Activated CD8-positive, alpha-beta memory T cell treated with anti-CD3 and anti-CD28 coated beads for 48 hours (primary cell): ENCODE results near the gene TICRR.
A peak's percentile ranks its signal among the peaks of the same experiment; 100 is the strongest.

Experiments used
- DNase-seq, 3 experiments: peaks; one replicate each; pipeline ENCODE4 v3.0.0-alpha.2; 2020; ENCODE audit warnings: low read depth in 2 of 3, low spot score in 2 of 3

Gene TICRR

DNA sequence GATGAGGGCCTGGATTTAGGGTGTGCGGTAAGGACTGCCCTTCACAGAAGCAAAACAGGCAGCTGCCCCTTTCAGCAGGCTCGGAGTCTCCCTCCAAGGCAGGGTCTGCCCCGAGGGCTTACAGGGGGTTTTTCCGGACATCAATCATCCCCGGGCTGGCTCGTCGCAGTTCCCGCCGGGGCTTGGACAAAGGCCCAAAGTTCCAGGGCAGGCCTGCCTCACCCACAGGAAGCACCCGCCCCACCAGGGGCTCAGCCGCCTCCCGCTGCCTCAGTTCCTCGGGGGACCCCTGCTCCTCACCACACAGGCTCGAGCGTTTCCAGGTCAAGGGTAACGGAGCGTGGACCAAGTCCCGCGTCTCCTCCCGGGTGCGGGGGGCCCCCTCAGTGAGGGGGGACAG, 53.0 kb downstream of the TICRR start:
- no peak for DNase-seq

DNA sequence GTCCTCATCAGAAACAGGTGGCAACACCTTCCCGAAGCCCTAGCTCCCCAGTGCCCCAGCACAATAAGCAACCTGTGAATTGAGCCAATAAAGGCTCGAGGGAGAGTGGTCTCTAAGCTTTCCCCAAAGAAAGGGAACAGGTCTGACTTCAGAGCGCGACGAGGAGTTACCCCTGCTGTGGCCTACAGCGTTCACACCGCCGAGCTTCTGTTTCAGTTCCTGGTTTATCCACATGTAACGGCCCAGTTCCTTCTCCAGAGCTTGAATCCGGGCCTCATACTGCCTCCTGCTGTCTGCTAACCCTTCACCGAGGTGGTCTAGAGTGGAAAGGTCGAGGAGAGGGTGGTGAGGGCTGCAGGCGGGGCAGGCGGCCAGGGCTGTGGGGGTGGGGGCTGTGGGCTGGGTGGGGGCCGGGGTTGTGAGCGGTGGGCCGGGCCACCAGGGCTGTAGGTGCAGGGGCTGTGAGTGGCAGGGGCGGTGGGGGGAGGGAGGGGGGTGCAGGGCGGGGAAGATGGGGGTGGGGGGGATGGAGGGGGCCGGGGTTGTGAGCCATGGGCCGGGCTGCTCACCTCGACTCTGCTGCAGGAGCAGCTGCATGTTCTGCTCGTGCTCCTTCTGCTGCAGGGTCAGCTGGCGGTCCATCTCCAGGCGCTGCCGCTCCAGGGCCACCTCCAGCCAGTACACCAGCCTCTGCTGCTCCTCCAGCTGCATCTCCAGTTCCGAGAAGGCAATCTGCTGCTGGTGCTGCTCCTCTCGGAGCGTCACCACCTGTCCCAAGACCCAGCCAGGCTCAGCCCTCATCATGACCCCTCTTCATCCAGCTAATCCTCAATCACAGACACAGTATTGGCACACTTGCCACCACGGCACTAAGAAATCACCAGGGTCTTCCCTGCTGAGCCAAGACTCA, 53.8 kb downstream of the TICRR start:
- DNase-seq = no peak

DNA sequence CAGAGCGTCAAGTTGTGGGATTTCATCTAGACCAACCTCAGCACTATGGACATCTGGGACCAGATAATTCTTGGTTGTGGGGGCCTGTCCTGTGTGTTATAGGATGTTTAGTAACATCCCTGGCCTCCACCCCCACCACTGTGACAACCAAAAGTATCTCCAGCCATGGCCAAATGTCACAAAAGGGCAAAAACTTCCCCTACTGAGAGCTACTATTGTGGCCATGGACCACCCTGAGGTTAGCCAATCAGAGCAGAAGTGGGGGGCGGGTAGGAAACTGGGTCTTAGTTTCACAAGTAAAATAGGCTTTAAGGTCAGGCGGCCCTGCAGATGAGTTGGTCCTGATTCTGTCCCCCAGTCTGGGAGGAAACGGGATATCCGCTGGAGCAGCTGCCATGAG, 54.6 kb downstream of the TICRR start:
- no peak for DNase-seq

DNA sequence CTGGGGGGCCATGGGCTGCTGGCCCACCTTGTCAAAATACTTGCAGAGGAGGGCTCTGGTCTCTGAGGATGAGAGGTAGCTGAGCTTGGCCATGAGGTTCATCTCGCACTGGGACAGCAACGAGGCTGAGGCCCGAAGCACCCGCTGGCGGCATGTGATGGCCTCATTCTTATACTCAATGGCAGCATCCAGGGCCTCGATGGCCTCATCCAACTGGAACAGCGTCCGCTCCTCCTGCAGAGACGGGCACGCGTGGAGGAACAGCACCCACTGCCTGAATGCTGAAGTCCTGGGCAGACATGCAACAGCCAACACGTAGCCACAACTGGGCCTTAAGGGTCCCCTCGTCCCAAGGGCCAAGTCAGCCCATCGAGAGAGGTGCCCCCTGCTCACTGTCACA, 55.0 kb downstream of the TICRR start:
- DNase-seq = no peak

DNA sequence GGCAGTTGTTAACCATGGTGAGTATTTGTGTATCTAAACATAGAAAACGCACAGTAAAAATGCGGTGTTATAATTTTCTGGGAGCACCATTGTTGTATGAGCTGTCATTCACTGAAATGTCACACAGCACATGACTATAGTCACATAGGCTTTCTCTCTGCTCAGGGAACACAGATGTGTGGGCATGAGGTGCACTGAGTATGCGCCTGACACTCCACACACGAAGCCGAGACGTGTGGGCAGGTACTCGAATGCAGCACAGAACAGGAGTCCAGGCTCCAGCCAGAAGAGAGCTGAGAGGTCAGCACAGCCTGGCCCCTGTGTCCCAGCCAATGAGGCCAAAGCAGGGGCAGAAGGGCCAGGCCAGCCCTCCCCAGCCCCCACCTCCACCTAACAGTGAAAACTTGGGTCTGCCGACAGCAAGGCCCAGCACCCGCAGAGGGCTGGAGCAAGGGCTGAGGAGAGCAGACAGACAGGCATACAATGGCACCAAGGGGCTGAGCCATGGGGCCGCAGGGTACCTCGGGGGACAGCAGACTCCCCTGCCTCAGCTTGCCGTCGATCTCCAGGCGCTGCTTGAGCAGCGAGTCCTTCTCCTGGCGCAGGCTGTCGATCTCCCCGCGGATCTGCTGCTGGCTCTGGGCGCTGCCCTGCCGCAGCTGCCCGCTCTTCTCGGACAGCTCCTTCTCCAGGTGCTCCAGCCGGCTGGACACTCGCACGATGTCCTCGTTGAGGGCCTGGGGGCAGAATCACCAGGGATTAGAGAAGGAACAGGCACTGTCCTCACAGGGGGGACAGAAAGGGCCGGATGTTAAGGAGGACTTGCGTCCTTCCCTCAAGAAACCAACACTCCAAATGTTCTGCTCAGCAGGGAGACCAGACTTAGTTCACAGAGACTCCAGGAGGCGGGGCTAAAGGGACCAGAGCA, 56.0 kb downstream of the TICRR start:
- DNase-seq = no peak

DNA sequence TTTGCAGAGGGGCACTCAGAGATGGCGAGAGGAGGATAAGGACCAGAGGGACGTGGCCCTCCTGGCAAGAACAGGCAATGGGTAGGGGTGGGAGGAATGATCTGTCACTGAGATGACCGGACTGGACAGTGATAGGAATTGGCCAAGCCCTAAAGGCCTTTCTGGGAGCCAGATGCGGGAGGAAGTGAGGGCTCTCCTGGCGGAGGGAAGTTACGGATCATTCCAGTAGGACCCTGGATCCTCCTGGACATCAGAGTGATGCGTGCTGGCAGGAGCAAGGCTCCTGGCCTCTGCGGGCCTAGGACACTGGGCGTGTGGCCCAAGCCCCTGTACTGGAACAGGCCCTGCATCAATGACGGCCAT, 56.6 kb downstream of the TICRR start:
- no peak for DNase-seq

DNA sequence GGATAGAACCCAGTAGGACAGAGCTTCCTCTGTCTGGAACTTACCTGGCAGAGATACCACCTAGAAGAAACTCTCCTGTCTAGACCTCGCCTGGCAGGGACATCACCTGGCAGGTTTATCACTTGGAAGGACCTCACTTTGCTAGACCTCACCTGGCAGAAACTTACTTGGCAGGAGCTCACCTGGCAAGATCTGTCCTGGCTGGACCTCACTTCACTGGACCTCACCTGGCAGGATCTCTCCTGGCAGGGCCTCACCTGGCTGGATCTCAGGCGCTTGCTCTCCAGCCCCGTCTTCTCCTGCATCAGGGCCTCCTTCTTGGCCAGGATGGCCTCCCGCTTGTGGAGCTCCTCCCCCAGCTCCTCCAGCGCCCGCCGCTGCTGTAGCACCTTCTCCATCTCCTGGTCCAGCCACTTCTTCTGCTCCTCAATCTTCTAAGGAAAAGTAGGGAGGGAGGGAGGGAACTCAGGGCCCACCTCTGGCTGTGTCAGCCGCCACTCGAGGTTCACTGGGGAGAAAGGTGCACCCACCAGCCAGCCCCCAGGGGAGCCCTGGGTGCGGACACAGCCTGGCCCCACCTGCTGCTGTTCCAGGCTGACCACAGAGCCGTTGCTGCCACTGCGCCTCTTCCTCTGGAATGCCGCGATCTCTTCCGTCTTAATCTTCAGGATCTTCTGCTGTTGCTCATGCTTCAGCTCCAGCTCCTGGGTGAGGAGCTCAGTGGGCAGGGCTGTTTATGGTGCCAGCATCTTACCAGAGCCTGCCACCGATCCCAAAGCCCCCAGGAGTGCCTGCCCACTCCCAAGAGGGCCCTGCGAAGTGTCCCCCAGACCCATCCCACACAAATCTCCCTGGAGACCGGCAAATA, 57.5 kb downstream of the TICRR start:
- DNase-seq = no peak

DNA sequence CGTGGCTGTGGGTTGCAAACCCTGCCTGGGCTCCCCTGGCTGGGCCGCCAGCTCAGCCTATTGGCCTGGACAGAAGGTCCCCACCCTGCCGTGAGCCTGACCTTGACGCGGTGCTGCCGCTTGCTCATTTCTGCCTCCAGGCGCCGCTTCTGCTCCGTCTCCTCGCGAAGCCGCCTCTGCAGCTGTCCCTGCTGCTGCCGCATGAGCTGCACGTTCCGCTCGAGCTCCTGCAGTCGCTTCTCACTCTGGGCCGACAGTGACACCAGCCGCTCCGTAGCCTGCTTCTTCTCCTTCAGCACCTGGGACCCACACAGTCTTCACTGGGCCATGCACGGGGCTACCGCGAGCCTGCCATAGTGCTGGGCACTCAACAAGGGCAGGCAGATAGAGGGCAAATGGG, 58.3 kb downstream of the TICRR start:
- DNase-seq = no peak

DNA sequence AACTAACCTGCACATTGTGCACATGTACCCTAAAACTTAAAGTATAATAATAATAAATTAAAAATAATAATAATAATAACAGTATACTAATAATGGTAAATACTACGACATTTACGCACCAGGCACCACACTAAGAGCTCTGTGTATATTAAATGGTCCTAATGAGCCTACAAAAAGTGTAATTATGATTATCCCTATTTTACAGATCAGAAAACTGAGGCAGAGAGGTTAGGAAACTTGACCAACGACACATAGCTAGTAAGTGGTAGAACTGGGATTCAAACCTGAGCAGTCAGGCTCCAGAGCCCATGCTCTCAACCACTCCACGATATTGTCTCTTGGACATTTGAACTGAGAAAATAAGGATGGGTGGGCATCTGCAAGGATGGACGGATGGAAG, 65.0 kb downstream of the TICRR start:
- no peak for DNase-seq

DNA sequence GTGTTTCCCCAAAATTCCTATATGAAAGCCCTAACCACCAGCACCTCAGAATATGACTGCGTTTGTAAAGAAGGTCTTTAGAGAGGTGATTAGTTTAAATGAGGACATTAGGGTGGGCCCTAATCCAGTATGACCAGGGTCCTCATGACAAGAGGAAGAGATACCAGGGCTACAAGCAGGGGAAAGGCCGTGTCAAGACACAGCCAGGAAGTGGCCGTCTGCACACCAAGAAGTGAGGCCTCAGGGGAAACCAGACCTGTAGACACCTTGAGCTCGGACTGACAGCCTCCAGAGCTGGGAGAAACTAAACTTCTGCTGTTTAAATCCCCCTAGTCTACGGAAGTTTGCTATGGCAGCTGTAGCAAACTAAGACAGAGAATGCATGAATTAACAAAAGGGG, 65.8 kb downstream of the TICRR start:
- DNase-seq = no peak

DNA sequence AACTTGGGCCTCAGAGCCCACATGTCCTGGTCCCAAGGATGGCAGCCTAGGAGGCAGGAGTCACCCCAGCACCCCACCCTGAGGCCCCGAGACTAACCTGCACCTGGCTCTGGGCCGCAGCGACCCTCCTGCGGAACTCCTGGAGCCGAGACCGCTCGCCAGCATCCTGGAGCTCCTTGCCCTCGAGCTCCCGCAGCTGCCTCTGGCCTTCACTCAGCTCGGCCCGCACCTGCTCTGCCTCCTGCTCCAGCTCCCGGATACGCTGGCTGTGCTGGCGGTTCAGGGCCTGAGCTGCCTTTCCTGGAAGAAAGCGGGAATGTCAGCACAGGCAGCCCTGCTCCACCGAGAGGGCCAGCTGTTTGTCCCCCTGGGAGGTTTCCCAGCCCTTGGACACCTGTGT, 66.8 kb downstream of the TICRR start:
- no peak for DNase-seq

DNA sequence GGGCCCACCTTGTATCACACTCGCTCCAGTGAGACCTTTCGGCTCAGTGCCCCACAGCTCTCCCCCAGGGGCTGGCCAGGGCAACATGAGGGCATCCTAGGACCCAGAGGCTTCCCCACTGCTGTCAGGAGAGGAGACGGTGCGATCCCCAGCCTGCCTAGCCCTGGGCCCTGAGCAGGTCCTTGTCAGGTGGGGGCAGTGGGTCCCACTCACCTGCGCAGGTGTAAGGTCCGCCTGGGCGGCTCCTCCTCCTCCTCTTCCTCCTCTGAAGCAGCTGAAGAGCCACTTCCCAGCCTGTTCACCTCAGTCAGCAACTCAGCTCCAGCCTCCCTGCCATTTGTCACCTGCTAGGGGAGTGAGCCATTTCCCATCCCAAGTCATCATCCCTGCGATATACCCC, 70.4 kb downstream of the TICRR start:
- DNase-seq = no peak

DNA sequence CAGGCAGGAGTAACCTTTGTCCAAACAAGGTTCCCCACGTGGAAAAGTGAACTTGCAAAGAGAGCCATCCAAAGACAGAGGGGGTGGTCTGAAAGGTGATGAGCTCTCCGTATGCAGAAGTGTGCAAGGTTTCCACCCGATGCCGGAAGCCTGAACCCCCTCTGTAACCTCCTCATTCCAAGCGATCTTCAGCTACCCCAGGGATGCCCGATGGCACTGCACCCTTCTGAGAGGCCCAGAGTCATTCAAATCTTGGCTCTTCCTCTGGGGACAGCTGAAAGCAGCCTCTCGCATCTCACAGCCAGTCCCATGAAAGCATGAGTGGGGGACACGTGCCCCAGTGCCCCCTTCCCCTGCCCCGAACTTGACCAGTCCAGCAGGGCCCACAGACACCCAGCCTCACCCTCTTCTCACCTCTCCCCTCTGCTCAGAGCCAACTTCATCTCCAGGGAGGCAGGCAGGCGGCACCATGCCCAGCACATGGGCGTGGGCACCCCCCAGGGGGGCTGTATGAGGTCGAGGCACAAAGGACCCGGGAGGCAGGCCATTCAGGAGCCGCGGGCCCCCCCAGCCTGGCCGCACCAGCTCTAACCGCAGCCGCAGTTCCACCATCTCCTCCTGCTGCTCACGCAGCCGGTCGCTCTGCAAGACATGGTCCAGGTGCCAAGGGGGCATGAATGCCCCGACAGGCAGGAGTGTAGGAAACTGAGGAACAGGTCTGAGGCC, 71.3 kb downstream of the TICRR start:
- DNase-seq = no peak

DNA sequence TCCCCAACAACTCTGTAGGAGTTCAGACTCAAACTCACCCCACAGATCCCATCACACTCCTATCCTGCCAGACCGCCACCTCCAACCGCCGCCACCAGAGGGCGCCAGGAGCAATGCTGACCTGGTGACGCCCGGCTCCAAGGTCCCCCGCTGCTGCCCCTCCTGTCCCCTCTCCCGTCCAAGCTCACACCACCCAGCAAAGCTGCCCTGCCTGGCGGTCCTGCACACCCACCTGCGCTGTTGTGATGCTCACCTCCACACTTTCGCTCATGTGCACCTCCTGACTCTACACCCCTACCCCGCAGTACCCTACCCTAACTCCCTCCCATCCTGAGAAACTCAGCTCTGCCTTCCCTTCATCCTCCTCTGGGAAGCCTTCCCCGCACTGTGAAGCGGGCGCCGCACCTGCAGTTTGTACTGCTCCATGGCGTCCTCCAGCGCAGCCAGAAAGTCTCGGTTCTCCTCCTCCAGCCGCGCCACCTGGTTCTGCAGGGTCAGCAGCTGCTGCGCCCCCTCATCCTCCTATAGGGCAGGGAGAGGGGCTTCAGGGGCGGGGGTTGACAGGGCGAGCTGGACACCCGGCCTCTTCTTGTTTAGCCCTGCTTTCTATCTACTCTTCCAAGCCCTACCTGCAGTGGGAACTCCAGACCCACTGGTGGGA, 72.1 kb downstream of the TICRR start:
- peak; percentile 48 to 82 (median 70) for DNase-seq

DNA sequence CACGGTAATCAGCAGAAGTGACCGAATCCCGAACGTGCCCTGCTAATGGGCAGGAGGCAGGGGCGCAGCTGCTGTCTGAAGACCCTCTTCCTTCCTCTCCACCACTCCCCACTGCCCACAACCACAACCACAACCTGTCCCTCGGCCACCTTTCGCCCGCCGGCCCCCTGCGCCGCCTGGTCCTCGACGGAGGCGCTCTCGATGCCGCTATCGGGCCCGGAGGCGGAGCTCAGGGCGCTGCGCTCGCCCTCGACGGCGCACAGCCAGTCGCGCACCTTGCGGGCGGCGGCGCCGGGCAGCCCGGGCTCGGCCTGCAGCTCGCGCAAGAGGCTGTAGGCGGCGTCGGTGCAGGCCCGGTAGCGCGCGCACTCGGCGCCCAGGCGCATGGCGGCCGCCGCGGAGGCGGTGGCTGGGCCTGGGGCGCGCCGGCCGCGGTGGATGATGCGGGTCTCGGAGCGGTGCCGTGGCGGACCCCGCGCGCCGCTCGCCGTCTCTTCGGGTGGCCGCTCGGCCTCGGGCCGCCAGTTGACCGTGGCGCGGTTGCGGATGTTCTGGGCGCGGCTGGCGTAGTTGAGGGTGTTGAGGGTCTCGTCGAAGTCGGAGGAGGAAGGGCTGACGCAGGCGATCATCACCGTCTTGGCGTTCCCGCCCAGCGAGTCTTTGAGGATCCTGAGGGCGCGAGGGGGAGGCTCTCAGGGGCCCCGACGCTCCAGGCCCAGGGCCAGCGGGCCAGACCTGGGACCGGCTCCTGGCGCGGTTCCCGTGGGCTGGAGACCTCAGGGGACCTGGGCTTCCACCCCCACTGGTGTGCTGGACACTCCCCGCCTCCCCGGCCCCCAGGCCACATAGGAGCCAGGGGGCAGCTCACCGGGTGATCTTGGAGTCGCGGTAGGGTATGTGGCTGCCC, 73.1 kb downstream of the TICRR start:
- DNase-seq = no peak

DNA sequence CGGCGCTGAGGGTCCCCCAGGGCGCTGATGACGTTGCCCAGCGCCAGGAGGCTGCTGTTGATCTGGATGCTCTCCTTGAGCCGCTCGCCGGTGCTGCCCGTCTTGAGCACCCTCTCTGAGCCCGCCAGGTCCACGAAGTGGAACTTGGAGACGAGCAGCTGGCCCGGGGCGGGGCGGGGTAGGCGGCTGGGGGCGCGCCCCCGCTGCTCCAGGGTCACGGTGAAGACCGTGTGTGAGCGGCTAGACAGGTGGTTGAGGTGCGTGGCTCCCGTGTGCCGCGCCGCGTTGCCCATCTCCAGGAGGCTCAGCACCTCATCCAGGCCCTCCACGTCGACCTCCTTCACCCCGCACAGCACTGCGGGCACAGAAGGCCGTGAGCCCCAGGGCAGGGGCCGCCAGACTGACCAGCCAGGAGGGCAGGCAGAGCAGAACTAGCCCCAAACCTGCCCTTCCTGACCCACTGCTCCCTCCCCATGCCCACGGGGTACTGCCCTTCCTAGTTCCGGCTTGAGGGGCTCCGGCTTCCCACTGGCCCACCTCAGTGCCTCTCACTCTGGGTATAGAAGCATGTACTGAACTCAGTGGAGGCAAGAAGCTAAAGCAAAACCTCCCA, 73.8 kb downstream of the TICRR start:
- no peak for DNase-seq

DNA sequence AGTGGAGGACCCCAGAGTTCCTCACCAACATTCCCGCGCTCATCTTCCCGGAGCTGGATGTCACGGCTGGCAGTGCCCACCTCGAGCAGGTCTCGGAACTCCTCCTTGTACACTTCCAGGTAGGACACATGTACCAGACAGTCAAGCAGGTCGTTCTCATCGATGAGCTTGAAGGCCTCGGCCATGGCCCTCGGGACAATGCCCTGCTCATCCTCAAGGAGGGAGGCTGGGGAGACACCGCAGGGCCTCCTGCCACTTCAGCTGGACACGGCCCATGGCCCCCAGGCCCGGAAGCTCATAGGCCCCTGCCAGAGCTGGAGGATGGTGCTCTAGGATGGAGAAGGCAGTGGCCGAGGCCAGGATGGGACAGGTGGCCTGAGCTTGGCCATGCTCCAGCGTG, 74.4 kb downstream of the TICRR start:
- no peak for DNase-seq

DNA sequence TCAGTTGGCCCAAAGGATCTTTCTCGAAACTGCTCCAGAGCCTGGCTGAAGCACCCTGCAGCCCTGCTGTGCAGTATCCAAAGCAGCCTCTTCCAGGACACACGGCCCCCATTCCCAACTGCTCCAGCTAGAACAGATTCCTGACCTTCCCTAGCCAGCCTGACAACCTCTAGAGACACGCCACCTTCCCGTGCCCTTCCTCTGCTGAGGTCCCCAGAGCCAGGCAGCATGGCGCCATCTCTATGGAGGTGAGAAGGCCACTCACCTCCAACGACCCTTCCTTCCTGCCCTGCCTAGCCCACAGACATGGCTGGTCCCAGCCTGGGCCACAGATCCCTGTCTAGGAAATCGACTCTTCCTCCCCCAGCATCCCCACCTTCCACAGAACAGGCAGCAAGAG, 76.9 kb downstream of the TICRR start:
- no peak for DNase-seq

DNA sequence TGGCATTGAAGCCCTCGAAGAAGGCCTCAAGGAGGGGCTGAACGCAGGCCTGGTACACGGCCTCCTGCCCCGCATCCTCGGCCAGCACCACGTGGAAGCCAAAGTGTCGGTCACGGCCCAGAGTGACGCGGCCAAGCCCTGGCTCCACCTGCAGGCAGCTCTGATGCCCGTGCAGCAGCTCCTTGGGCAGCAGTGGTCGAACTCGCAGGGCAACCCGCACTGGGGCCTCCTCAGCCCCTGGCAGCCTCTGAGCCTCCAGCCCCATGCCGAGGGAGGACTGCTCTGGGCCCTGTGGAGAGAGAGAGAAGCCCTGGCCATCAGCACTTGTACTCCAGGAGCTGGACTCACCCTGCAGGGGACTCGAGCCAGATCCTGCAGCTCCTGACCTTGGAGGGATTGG, 77.4 kb downstream of the TICRR start:
- DNase-seq = no peak
